K562 (cell line): Measurements from ENCODE around the gene TMEM209. TPM values are rescaled to one million over a fixed set of nuclear protein-coding genes. Genes with fewer than 3 reads are reported as not detected.
A peak's percentile ranks its signal among the peaks of the same experiment; 100 is the strongest.

Source experiments
- CBX2 ChIP-seq: fragments of 200-600 bp; sonication (generic); IDR thresholded peaks from one replicate; pipeline ENCODE4 v1.6.1; 2012; ENCODE audit warnings: mild to moderate bottlenecking, low read length, inconsistent platforms; ENCODE audit not compliant: insufficient read depth, poor library complexity, severe bottlenecking
- DEAF1 ChIP-seq: fragments of 450-650 bp; formaldehyde crosslinking; IDR thresholded peaks from 2 replicates; pipeline ENCODE4 v1.4.0; 2020; ENCODE audit warnings: mild to moderate bottlenecking, moderate library complexity
- DMBX1 ChIP-seq: fragments of 250-450 bp; sonication (Bioruptor Pico); IDR thresholded peaks from 2 replicates; pipeline ENCODE4 v1.8.0; 2022; ENCODE audit warnings: inconsistent platforms, mild to moderate bottlenecking, moderate library complexity, borderline replicate concordance
- FOS ChIP-seq: IDR thresholded peaks from 3 replicates; pipeline ENCODE4 v1.6.1; 2011; ENCODE audit not compliant: insufficient read length; ENCODE audit errors: extremely low read depth
- HDAC3 ChIP-seq: fragments of 450-650 bp; IDR thresholded peaks from 2 replicates; pipeline ENCODE4 v1.6.1; 2018; ENCODE audit warnings: borderline replicate concordance, mild to moderate bottlenecking, moderate library complexity; ENCODE audit not compliant: partially characterized antibody
- ILF3 ChIP-seq: fragments of 450-650 bp; IDR thresholded peaks from 2 replicates; pipeline ENCODE4 v1.6.1; 2018; ENCODE audit warnings: antibody characterized with exemption, mild to moderate bottlenecking, moderate library complexity, borderline replicate concordance
- NR2F6 ChIP-seq: fragments of 450-650 bp; formaldehyde crosslinking; IDR thresholded peaks from 2 replicates; pipeline ENCODE4 v1.4.0; 2020; ENCODE audit warnings: mild to moderate bottlenecking
- PPARD ChIP-seq: fragments of 250-450 bp; sonication (Bioruptor Pico); IDR thresholded peaks from 2 replicates; pipeline ENCODE4 v1.8.0; 2022; ENCODE audit warnings: inconsistent platforms, mild to moderate bottlenecking, moderate library complexity
- PRDM10 ChIP-seq: fragments of 450-650 bp; IDR thresholded peaks from 2 replicates; pipeline ENCODE4 v1.6.1; 2018; ENCODE audit not compliant: partially characterized antibody
- PYGO2 ChIP-seq: fragments of 450-650 bp; IDR thresholded peaks from 2 replicates; pipeline ENCODE4 v1.6.1; 2016; ENCODE audit warnings: mild to moderate bottlenecking, missing genetic modification characterization, moderate library complexity, missing compliant biosample characterization
- SMC3 ChIP-seq: conservative IDR thresholded peaks from 2 replicates; pipeline ENCODE4 v1.6.1; 2011; ENCODE audit warnings: low read depth, low read length, improper control_type of control experiment; ENCODE audit not compliant: insufficient read depth
- SRSF7 ChIP-seq: fragments of 200-400 bp; formaldehyde crosslinking; optimal IDR thresholded peaks from 2 replicates; pipeline ENCODE3; 2017; ENCODE audit warnings: mild to moderate bottlenecking, low read depth, low read length
- ZBTB8A ChIP-seq: fragments of 450-650 bp; IDR thresholded peaks from 2 replicates; pipeline ENCODE4 v1.6.1; 2018; ENCODE audit warnings: mild to moderate bottlenecking, moderate library complexity; ENCODE audit not compliant: partially characterized antibody
- ZMIZ1 ChIP-seq, 2 experiments: fragments of 150-350 bp in 1 of 2; IDR thresholded peaks; 2 replicates each; pipeline ENCODE4 v1.6.1; 2012 to 2016; ENCODE audit warnings: low read depth in 2 of 2, low read length in 2 of 2, mild to moderate bottlenecking in 1 of 2, moderate library complexity in 1 of 2
- ZNF584 ChIP-seq: fragments of 200-800 bp; sonication (Bioruptor generic); IDR thresholded peaks from 2 replicates; pipeline ENCODE4 v1.6.1; 2016; ENCODE audit warnings: low read depth, mild to moderate bottlenecking, missing genetic modification characterization, missing compliant biosample characterization
- polyA plus RNA-seq, 8 experiments: library from polyadenylated mRNA; depleted of rRNA in 4 of 8; stranded (reverse) in 5 of 8; unstranded in 3 of 8; fragments of >200 nt; fragmentation: Nextera tagmentation in 2 of 8; fragmentation: Illumina TruSeq in 1 of 8; extraction: Ambion mirVana in 2 of 8; extraction: Trizol in 1 of 8; gene quantifications; 2 replicates each; pipeline versions ENCODE4 v1.2.1 to v1.2.3, GENCODE V29; 2011 to 2014; ENCODE audit warnings: inconsistent platforms in 1 of 8, missing spikeins in 1 of 8
- total RNA-seq, 7 experiments: library from RNA; depleted of rRNA in 6 of 7; stranded (reverse); fragments of >200 nt in 6 of 7; fragmentation: Illumina TruSeq in 2 of 7; extraction: Trizol in 2 of 7; gene quantifications; 2 replicates each; pipeline versions ENCODE4 v1.2.1 to v1.2.3, GENCODE V29; 2011 to 2021; ENCODE audit warnings: low replicate concordance in 1 of 7

Gene TMEM209
- total and polyA plus RNA-seq, 9 of the 15 experiments (the other 6 are each of a cell fraction or from before 2014, with no cell fraction given): 36.8 to 116 (median 76.6) TPM

GRCh38 chr7:130242198-130243014, 37.2 kb upstream of the TMEM209 start (continued):
- TF ChIP-seq ZMIZ1 (IDR thresholded peaks at IDR 0.05; ENCODE audit: low read depth in 2 of 2, low read length in 2 of 2) (no peak), ILF3 (no peak), CBX2 (no peak), FOS (peak; percentile 39), HDAC3 (peak; percentile 92), SRSF7 (no peak), PRDM10 (peak; percentile 74), ZBTB8A (no peak), NR2F6 (no peak), PYGO2 (no peak), DEAF1 (CRISPR knock-in tag) (peak; percentile 69; the same call in 1 of the 2 replicates), ZNF584 (CRISPR knock-in tag) (no peak), SMC3 (peak; percentile 93), DMBX1 (no peak), PPARD (CRISPR knock-in tag) (no peak)
